ENCODE data around the gene CDCA4. TPM values are rescaled to one million over a fixed set of nuclear protein-coding genes. Genes with fewer than 3 reads are reported as not detected.
"Not testable (repeated sequence)": the region's sequence is repeated elsewhere in the genome, so short reads cannot be mapped to it uniquely, and the experiment has no call there.

The CDCA4 gene
- total RNA-seq, 1 experiment from 2014 or later, result 63.6 TPM

- no peak for DNase-seq (ENCODE audit: low read depth)
Measured at GRCh38 chr14:105058521-105059034, 37.7 kb upstream of the CDCA4 start.

GRCh38 chr14:105056303-105056831 lies 35.5 kb upstream of the CDCA4 start:
- DNase-seq (ENCODE audit: low read depth), result no peak

GRCh38 chr14:105055736-105056302 lies 34.9 kb upstream of the CDCA4 start:
- DNase-seq (ENCODE audit: low read depth), result no peak

- DNase-seq (ENCODE audit: low read depth), result no peak
Measured at GRCh38 chr14:105055334-105055733, 34.5 kb upstream of the CDCA4 start.

GRCh38 chr14:105053996-105054395 lies 33.1 kb upstream of the CDCA4 start:
- DNase-seq (ENCODE audit: low read depth), result no peak

- no peak for DNase-seq (ENCODE audit: low read depth)
Measured at GRCh38 chr14:105053421-105053820, 32.5 kb upstream of the CDCA4 start.

GRCh38 chr14:105052110-105052458 lies 31.2 kb upstream of the CDCA4 start:
- DNase-seq (ENCODE audit: low read depth), result no peak

GRCh38 chr14:105051182-105052109 lies 30.6 kb upstream of the CDCA4 start:
- DNase-seq (ENCODE audit: low read depth), result no peak

- DNase-seq (ENCODE audit: low read depth), result no peak
Measured at GRCh38 chr14:105050551-105050897, 29.6 kb upstream of the CDCA4 start.

- no peak for DNase-seq (ENCODE audit: low read depth)
Measured at GRCh38 chr14:105049753-105050550, 29.1 kb upstream of the CDCA4 start.

- no peak for DNase-seq (ENCODE audit: low read depth)
Measured at GRCh38 chr14:105047283-105048016, 26.6 kb upstream of the CDCA4 start.

- DNase-seq (ENCODE audit: low read depth), result no peak
Measured at GRCh38 chr14:105046891-105047282, 26.0 kb upstream of the CDCA4 start.

- DNase-seq (ENCODE audit: low read depth), result peak; percentile 67
Measured at GRCh38 chr14:105045710-105046326, 24.9 kb upstream of the CDCA4 start.

GRCh38 chr14:105043641-105044040 lies 22.8 kb upstream of the CDCA4 start:
- DNase-seq (ENCODE audit: low read depth), result no peak

- DNase-seq (ENCODE audit: low read depth), result no peak
Measured at GRCh38 chr14:105042813-105043212, 21.9 kb upstream of the CDCA4 start.

GRCh38 chr14:105041841-105042765 lies 21.2 kb upstream of the CDCA4 start:
- DNase-seq (ENCODE audit: low read depth), result no peak

- DNase-seq (ENCODE audit: low read depth), result no peak
Measured at GRCh38 chr14:105039458-105040205, 18.7 kb upstream of the CDCA4 start.

GRCh38 chr14:105035616-105036015 lies 14.7 kb upstream of the CDCA4 start:
- not testable (repeated sequence) for DNase-seq (ENCODE audit: low read depth)

All from LHCN-M2 (cell line).